ENCODE results near the gene USH1G.

- no peak for TF ChIP-seq CTCF (IDR thresholded peaks at IDR 0.05; ENCODE audit: poor library complexity)
- no peak for TF ChIP-seq EZH2 (IDR thresholded peaks at IDR 0.05; ENCODE audit: borderline replicate concordance)
- TF ChIP-seq EZH2phosphoT487 (IDR thresholded peaks at IDR 0.05; ENCODE audit: low read depth, severe bottlenecking, unreplicated experiment), result no peak
Measured at GRCh38 chr17:74890554-74890953, 32.5 kb downstream of the USH1G start.

Data from hepatocyte (in vitro differentiated cells).